Endothelial cell of umbilical vein (primary cell): Measurements from ENCODE around the gene SLC13A5. TPM values are rescaled to one million over a fixed set of nuclear protein-coding genes. Genes with fewer than 3 reads are reported as not detected.
A peak's percentile ranks its signal among the peaks of the same experiment; 100 is the strongest.

ENCODE experiments used
- BruUV-seq: library from RNA; stranded (reverse); fragments of 400-500 nt; replicated peaks from 2 replicates; lab custom pipeline; 2021; lab: Mats Ljungman, UMichigan
- CTCF ChIA-PET: fragments of 300-600, 350-600 bp; sonication (Branson Sonifier 250); formaldehyde crosslinking; loops from one replicate; lab custom pipeline; 2021; ENCODE audit warnings: antibody characterized with exemption, inconsistent platforms; lab: Charles Lee
- POLR2A ChIA-PET: fragments of 300-600, 350-600 bp; sonication (Branson Sonifier 250); formaldehyde crosslinking; loops from one replicate; lab custom pipeline; 2021; ENCODE audit warnings: antibody characterized with exemption, inconsistent platforms; lab: Charles Lee
- DNase-seq: peaks from one replicate; pipeline ENCODE4 v3.0.0-alpha.2; 2011; ENCODE audit warnings: low read depth, low spot score
- FAIRE-seq: peaks from 2 replicates; lab custom pipeline; 2011; peaks lifted over from hg19 to GRCh38; lab: Jason Lieb, UNC
- H2AFZ ChIP-seq: 2 replicates; pipeline ENCODE4 v1.6.0; 2012; ENCODE audit warnings: low read depth, low read length, control low read depth, inconsistent platforms
- H3K27ac ChIP-seq: 2 replicates; pipeline ENCODE4 v1.5.1; 2011; ENCODE audit warnings: low read depth, mild to moderate bottlenecking, control low read depth, low read length, moderate library complexity; ENCODE audit not compliant: insufficient read depth
- H3K27me3 ChIP-seq, 2 experiments: 2 replicates each; pipeline versions ENCODE4 v1.6.0 to v1.6.1; 2011; ENCODE audit warnings: low read length in 2 of 2, mixed read lengths in 1 of 2; ENCODE audit not compliant: control insufficient read depth in 2 of 2, insufficient read depth in 2 of 2
- H3K36me3 ChIP-seq, 2 experiments: 2 replicates in 1 of 2; 3 replicates in 1 of 2; pipeline ENCODE4 v1.5.1; 2011; ENCODE audit warnings: low read length in 2 of 2, mild to moderate bottlenecking in 1 of 2, moderate library complexity in 1 of 2; ENCODE audit not compliant: control insufficient read depth in 2 of 2, insufficient read depth in 2 of 2; ENCODE audit errors: extremely low read depth in 1 of 2
- H3K4me1 ChIP-seq: 3 replicates; pipeline ENCODE4 v1.5.1; 2011; ENCODE audit warnings: mild to moderate bottlenecking, low read length; ENCODE audit not compliant: control insufficient read depth, insufficient read depth; ENCODE audit errors: extremely low read depth
- H3K4me2 ChIP-seq: 2 replicates; pipeline ENCODE4 v1.6.1; 2011; ENCODE audit warnings: low read length, control low read depth, mixed read lengths; ENCODE audit not compliant: insufficient read depth
- H3K4me3 ChIP-seq, 3 experiments: fragments of 200-600 bp in 1 of 3; sonication (generic), shearing (Covaris generic) in 1 of 3; replicated peaks in 1 of 3; 2 replicates each; pipeline ENCODE4 v1.5.1; 2011 to 2016; ENCODE audit warnings: control low read depth in 3 of 3, low read length in 3 of 3, mild to moderate bottlenecking in 2 of 3, inconsistent platforms in 1 of 3, low read depth in 1 of 3, moderate library complexity in 1 of 3; ENCODE audit not compliant: insufficient read depth in 1 of 3
- H3K79me2 ChIP-seq: 2 replicates; pipeline ENCODE4 v1.6.0; 2012; ENCODE audit warnings: low read length, inconsistent platforms; ENCODE audit not compliant: control insufficient read depth, insufficient read depth
- H3K9ac ChIP-seq: replicated peaks from 2 replicates; pipeline ENCODE3; 2011; ENCODE audit warnings: low read length, control low read depth; ENCODE audit not compliant: insufficient read depth; ENCODE audit errors: extremely low read depth
- H3K9me1 ChIP-seq: replicated peaks from 3 replicates; pipeline ENCODE4 v1.6.0; 2011; ENCODE audit warnings: mild to moderate bottlenecking, low read length; ENCODE audit not compliant: control insufficient read depth, insufficient read depth; ENCODE audit errors: extremely low read depth
- H3K9me3 ChIP-seq: replicated peaks from 2 replicates; pipeline ENCODE4 v1.5.1; 2012; ENCODE audit warnings: low read length, inconsistent platforms; ENCODE audit not compliant: control insufficient read depth, insufficient read depth
- H4K20me1 ChIP-seq: replicated peaks from 2 replicates; pipeline ENCODE3; 2011; ENCODE audit warnings: mild to moderate bottlenecking, low read length; ENCODE audit not compliant: control insufficient read depth, insufficient read depth; ENCODE audit errors: extremely low read depth
- FOS ChIP-seq: IDR thresholded peaks from 2 replicates; pipeline ENCODE4 v1.6.1; 2011; ENCODE audit warnings: mild to moderate bottlenecking, low read length, moderate library complexity, borderline replicate concordance; ENCODE audit not compliant: insufficient read depth
- GATA2 ChIP-seq: IDR thresholded peaks from 2 replicates; pipeline ENCODE4 v1.7.0; 2011; ENCODE audit warnings: low read depth, mild to moderate bottlenecking, moderate library complexity, mixed read lengths, low read length; ENCODE audit not compliant: insufficient read length, insufficient read depth
- JUN ChIP-seq: IDR thresholded peaks from 2 replicates; pipeline ENCODE4 v1.6.1; 2011; ENCODE audit warnings: borderline replicate concordance, low read depth; ENCODE audit not compliant: insufficient read length, insufficient read depth
- MYC ChIP-seq: IDR thresholded peaks from one replicate; pipeline ENCODE4 v1.6.1; 2011; ENCODE audit warnings: mild to moderate bottlenecking, low read depth, low read length
- POLR2A ChIP-seq: IDR thresholded peaks from 2 replicates; pipeline ENCODE4 v1.6.1; 2012; ENCODE audit warnings: low read depth, mild to moderate bottlenecking, control low read depth, low read length
- POLR2AphosphoS5 ChIP-seq: IDR thresholded peaks from 2 replicates; pipeline ENCODE4 v1.6.1; 2012; ENCODE audit warnings: low read depth, mild to moderate bottlenecking, control low read depth, low read length, moderate library complexity; ENCODE audit not compliant: insufficient read depth
- dilution Hi-C: fragments of 300-500 bp; cut with MboI; formaldehyde crosslinking; loops from one replicate; pipeline ENCODE4 v1.15.0; 2019; ENCODE audit warnings: low sequenced_read_pairs; ENCODE audit not compliant: extremely low pct_ligation_motif_present
- intact Hi-C: fragments of 100-400 bp; cut with micrococcal nuclease; formaldehyde crosslinking; loops from one replicate; pipeline ENCODE4 v1.10.0; 2022
- polyA plus RNA-seq, 4 experiments: library from polyadenylated mRNA; depleted of rRNA in 3 of 4; stranded (reverse) in 3 of 4; unstranded in 1 of 4; fragments of >200 nt; gene quantifications; 2 replicates each; pipeline versions ENCODE4 v1.2.1 to v1.2.3, GENCODE V29; 2011 to 2012; ENCODE audit warnings: missing spikeins in 1 of 4
- total RNA-seq: library from RNA; stranded (reverse); gene quantifications from 2 replicates; pipeline ENCODE4 v1.2.3, GENCODE V29; 2021
- TF ChIP-seq, protein P1 (sequence below), 2 donors: IDR thresholded peaks; 1 replicate in 1 of 2; 2 replicates in 1 of 2; pipeline ENCODE4 v1.5.1; 2011; ENCODE audit warnings: low read length in 2 of 2, mild to moderate bottlenecking in 2 of 2, moderate library complexity in 2 of 2, control low read depth in 1 of 2, inconsistent platforms in 1 of 2, low read depth in 1 of 2; ENCODE audit not compliant: insufficient read depth in 1 of 2; ENCODE audit errors: extremely low read depth in 1 of 2

SLC13A5 gene
- total and polyA plus RNA-seq, 2 donors (not counting 3 experiments of a cell fraction or from before 2014, with no cell fraction given) = 0.03 TPM; not detected in 1

DNA sequence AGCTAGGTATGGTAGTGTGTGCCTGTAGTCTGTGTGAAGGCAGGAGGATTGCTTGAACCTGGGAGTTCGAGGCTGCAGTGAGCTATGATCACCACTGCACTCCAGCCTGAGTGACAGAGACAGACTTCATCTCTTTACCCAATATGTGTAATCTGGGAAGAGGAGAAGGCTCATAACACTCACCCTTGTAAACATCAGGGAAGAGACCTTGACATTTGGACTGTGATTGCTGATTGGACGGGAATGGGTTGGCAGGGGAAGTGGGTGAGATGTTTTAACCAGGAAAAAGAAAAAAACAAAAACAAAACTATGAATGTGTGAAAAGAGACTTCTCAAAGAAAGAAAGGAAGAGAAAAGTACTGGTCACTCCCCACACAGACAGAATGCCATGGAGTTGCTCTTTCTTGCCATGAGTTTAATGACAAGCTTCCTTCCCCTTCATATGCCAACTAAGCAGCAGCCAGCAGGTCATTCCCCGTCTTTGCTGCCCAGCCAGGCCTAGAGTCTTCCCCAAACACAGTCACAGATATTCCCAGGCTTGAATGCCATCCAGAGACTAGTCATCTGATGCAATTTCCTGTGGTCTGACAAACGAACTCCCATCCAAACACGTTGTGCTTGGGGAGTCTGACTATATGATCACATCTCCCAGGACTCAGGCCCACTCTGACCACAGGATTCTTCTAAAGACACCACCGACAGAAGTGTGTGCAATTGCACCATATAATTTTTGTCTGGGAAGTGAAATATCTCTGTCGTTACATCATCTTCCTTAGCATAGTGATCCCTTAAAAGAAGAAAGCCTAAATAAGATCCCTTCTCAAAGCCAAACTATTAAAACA lies 39.1 kb upstream of the SLC13A5 start:
- Histone ChIP-seq H3K9me1 (no peaks in the 10 kb centered on the region), H3K36me3 (no peaks in the 10 kb centered on the region), H3K4me1 (peaks cover 36% of the 10 kb centered on the region), H3K9ac (peak overlapping the region; percentile 77), H3K4me2 (peak overlapping the region; percentile 65), H2AFZ (peak overlapping the region; percentile 25), H3K4me3 (no peak overlapping the region), H3K27me3 (no peaks in the 10 kb centered on the region), H3K9me3 (no peaks in the 10 kb centered on the region), H3K27ac (peak overlapping the region; percentile 96), H4K20me1 (no peaks in the 10 kb centered on the region), H3K79me2 (no peaks in the 10 kb centered on the region)
- dilution Hi-C loops = no loop called here
- peak; percentile 90 for FAIRE-seq
- peak; percentile 96 for DNase-seq
- intact Hi-C loops = loop anchor here (2.0 kb wide), 3 partner anchors 101 to 271 kb away; partner anchors contain the start of genes BCL6B, C17orf100, MED31 and RNASEK
- ChIA-PET POLR2A (no interaction called here), CTCF (interaction anchor here (1.0 to 5.8 kb wide), 7 partner anchors 9 to 159 kb away, joined by 3 to 81 read pairs (median 3); no protein-coding TSS in a partner anchor)
- BruUV-seq = TSS peak; percentile 80
- peak; percentile 45 for TF ChIP-seq POLR2A
- TF ChIP-seq JUN = peak; percentile 46
- peak; percentile 66 for TF ChIP-seq POLR2AphosphoS5
- TF ChIP-seq FOS = peak; percentile 58
- TF ChIP-seq MYC = no peak
- no peak for TF ChIP-seq GATA2
- TF ChIP-seq, protein P1, sequence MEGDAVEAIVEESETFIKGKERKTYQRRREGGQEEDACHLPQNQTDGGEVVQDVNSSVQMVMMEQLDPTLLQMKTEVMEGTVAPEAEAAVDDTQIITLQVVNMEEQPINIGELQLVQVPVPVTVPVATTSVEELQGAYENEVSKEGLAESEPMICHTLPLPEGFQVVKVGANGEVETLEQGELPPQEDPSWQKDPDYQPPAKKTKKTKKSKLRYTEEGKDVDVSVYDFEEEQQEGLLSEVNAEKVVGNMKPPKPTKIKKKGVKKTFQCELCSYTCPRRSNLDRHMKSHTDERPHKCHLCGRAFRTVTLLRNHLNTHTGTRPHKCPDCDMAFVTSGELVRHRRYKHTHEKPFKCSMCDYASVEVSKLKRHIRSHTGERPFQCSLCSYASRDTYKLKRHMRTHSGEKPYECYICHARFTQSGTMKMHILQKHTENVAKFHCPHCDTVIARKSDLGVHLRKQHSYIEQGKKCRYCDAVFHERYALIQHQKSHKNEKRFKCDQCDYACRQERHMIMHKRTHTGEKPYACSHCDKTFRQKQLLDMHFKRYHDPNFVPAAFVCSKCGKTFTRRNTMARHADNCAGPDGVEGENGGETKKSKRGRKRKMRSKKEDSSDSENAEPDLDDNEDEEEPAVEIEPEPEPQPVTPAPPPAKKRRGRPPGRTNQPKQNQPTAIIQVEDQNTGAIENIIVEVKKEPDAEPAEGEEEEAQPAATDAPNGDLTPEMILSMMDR (IDR thresholded peaks at IDR 0.05; ENCODE audit: extremely low read depth in 1 of 2, insufficient read depth in 1 of 2, low read depth in 1 of 2, low read length in 2 of 2) = no peak
